Stomach smooth muscle (tissue), 2 donors: ENCODE data around the gene ABCG2.
"Not testable (repeated sequence)": the region's sequence is repeated elsewhere in the genome, so short reads cannot be mapped to it uniquely, and the experiment has no call there.

Experiments used
- H3K27ac ChIP-seq: one replicate; pipeline ENCODE4 v1.7.0; 2013; ENCODE audit warnings: mild to moderate bottlenecking, low read length, inconsistent platforms
- H3K27me3 ChIP-seq, 2 donors: one replicate each; pipeline ENCODE4 v1.7.0; 2013; ENCODE audit warnings: low read length in 2 of 2; ENCODE audit not compliant: insufficient read depth in 2 of 2, control insufficient read depth in 1 of 2
- H3K36me3 ChIP-seq, 2 donors: one replicate each; pipeline ENCODE4 v1.7.0; 2013; ENCODE audit warnings: low read length in 2 of 2; ENCODE audit not compliant: control insufficient read depth in 2 of 2, insufficient read depth in 2 of 2
- H3K4me1 ChIP-seq: one replicate; pipeline ENCODE4 v1.7.0; 2013; ENCODE audit warnings: low read length; ENCODE audit not compliant: control insufficient read depth, insufficient read depth
- H3K4me3 ChIP-seq, 2 donors: one replicate each; pipeline ENCODE4 v1.7.0; 2013; ENCODE audit warnings: low read length in 2 of 2
- H3K9ac ChIP-seq, 2 donors: one replicate each; pipeline ENCODE4 v1.7.0; 2013; ENCODE audit warnings: low read length in 2 of 2, mild to moderate bottlenecking in 1 of 2
- H3K9me3 ChIP-seq, 2 donors: one replicate each; pipeline ENCODE4 v1.7.0; 2013; ENCODE audit warnings: low read length in 2 of 2; ENCODE audit not compliant: control insufficient read depth in 2 of 2
- donor health status: healthy.
- donor health status: Pancreatic carcinoma.

ABCG2 gene

GRCh38 chr4:88119943-88120342, 38.5 kb downstream of the ABCG2 start:
- peaks cover 0 to 8% of the 10 kb centered on the region in 2 donors for H3K9me3 ChIP-seq
- no peaks in the 10 kb centered on the region for H3K4me1 ChIP-seq
- H3K4me3 ChIP-seq = no peak overlapping the region
- no peaks in the 10 kb centered on the region for H3K27me3 ChIP-seq
- no peaks in the 10 kb centered on the region for H3K36me3 ChIP-seq
- H3K9ac ChIP-seq = no peak overlapping the region
- H3K27ac ChIP-seq = no peak overlapping the region

GRCh38 chr4:88115587-88115986, 42.9 kb downstream of the ABCG2 start:
- Histone ChIP-seq H3K4me1 (no peaks in the 10 kb centered on the region), H3K27me3 (no peaks in the 10 kb centered on the region), H3K9me3 (peaks cover 0 to 8% of the 10 kb centered on the region in 2 donors), H3K4me3 (no peak overlapping the region), H3K36me3 (no peaks in the 10 kb centered on the region), H3K27ac (no peak overlapping the region), H3K9ac (no peak overlapping the region)

- no peaks in the 10 kb centered on the region for H3K36me3 ChIP-seq
- H3K4me3 ChIP-seq = no peak overlapping the region
- no peaks in the 10 kb centered on the region for H3K9me3 ChIP-seq
- no peak overlapping the region for H3K27ac ChIP-seq
- no peaks in the 10 kb centered on the region for H3K27me3 ChIP-seq
- no peaks in the 10 kb centered on the region for H3K4me1 ChIP-seq
- H3K9ac ChIP-seq = no peak overlapping the region
Measured at GRCh38 chr4:88112856-88113255, 45.6 kb downstream of the ABCG2 start.

GRCh38 chr4:88110826-88111225, 47.6 kb downstream of the ABCG2 start:
- H3K4me1 ChIP-seq = peaks cover 2% of the 10 kb centered on the region

GRCh38 chr4:88109123-88109881, 49.1 kb downstream of the ABCG2 start:
- no peak overlapping the region for H3K27ac ChIP-seq
- no peak overlapping the region for H3K4me3 ChIP-seq
- no peaks in the 10 kb centered on the region for H3K9me3 ChIP-seq
- H3K36me3 ChIP-seq = no peaks in the 10 kb centered on the region
- no peaks in the 10 kb centered on the region for H3K27me3 ChIP-seq
- peaks cover 2% of the 10 kb centered on the region for H3K4me1 ChIP-seq
- H3K9ac ChIP-seq = no peak overlapping the region

More at GRCh38 chr4:88110826-88111225, 47.6 kb downstream of the ABCG2 start:
- H3K4me3 ChIP-seq = no peak overlapping the region
- H3K9ac ChIP-seq = no peak overlapping the region
- no peaks in the 10 kb centered on the region for H3K27me3 ChIP-seq
- no peak overlapping the region for H3K27ac ChIP-seq
- no peaks in the 10 kb centered on the region for H3K9me3 ChIP-seq
- no peaks in the 10 kb centered on the region for H3K36me3 ChIP-seq

- Histone ChIP-seq H3K9me3 (no peaks in the 10 kb centered on the region), H3K4me1 (peaks cover 2% of the 10 kb centered on the region), H3K9ac (no peak overlapping the region), H3K4me3 (no peak overlapping the region), H3K27ac (no peak overlapping the region), H3K36me3 (no peaks in the 10 kb centered on the region), H3K27me3 (no peaks in the 10 kb centered on the region)
Measured at GRCh38 chr4:88108747-88109122, 49.7 kb downstream of the ABCG2 start.

GRCh38 chr4:88108108-88108465, 50.4 kb downstream of the ABCG2 start:
- not testable (repeated sequence) for H3K9ac ChIP-seq, H3K27ac ChIP-seq, H3K9me3 ChIP-seq, H3K4me3 ChIP-seq, H3K36me3 ChIP-seq, H3K4me1 ChIP-seq, H3K27me3 ChIP-seq

- no peak overlapping the region for H3K4me3 ChIP-seq
Measured at GRCh38 chr4:88107406-88108107, 50.9 kb downstream of the ABCG2 start.

GRCh38 chr4:88106205-88106604, 52.2 kb downstream of the ABCG2 start:
- Histone ChIP-seq H3K27me3 (no peaks in the 10 kb centered on the region), H3K27ac (no peak overlapping the region), H3K4me1 (peaks cover 2% of the 10 kb centered on the region), H3K4me3 (no peak overlapping the region), H3K36me3 (no peaks in the 10 kb centered on the region), H3K9ac (no peak overlapping the region), H3K9me3 (no peaks in the 10 kb centered on the region)

More at GRCh38 chr4:88107406-88108107, 50.9 kb downstream of the ABCG2 start:
- Histone ChIP-seq H3K27ac (no peak overlapping the region), H3K9ac (no peak overlapping the region), H3K4me1 (peaks cover 2% of the 10 kb centered on the region), H3K9me3 (no peaks in the 10 kb centered on the region), H3K36me3 (no peaks in the 10 kb centered on the region), H3K27me3 (no peaks in the 10 kb centered on the region)

GRCh38 chr4:88104902-88105610, 53.4 kb downstream of the ABCG2 start:
- Histone ChIP-seq H3K9ac (no peak overlapping the region), H3K4me1 (peaks cover 2% of the 10 kb centered on the region), H3K9me3 (no peaks in the 10 kb centered on the region), H3K27ac (no peak overlapping the region), H3K4me3 (no peak overlapping the region), H3K36me3 (no peaks in the 10 kb centered on the region), H3K27me3 (no peaks in the 10 kb centered on the region)
